HepG2 (cell line): ENCODE results near the gene HMCN2. TPM values are rescaled to one million over a fixed set of nuclear protein-coding genes. Genes with fewer than 3 reads are reported as not detected.
A peak's percentile ranks its signal among the peaks of the same experiment; 100 is the strongest.

Source experiments
- ATAC-seq: fragments of 200-7000 bp; cut with Tn5 transposase; 3 replicates; pipeline ENCODE4 v1.9.1; 2020; ENCODE audit warnings: mild to moderate bottlenecking, moderate library complexity
- BruUV-seq: library from RNA; stranded (reverse); fragments of 400-500 nt; replicated peaks from 2 replicates; lab custom pipeline; 2021; lab: Mats Ljungman, UMichigan
- CTCF ChIA-PET: fragments of 300-600 bp; formaldehyde crosslinking; extraction: SDS; loops from one replicate; lab custom pipeline; 2021; ENCODE audit warnings: low total read pairs, inconsistent platforms, low intra/inter-chr PET ratio; lab: Yijun Ruan, JAX
- POLR2A ChIA-PET: fragments of 350-600 bp; sonication (Branson Sonifier 250); formaldehyde crosslinking; loops from one replicate; lab custom pipeline; 2020; ENCODE audit warnings: antibody characterized with exemption, inconsistent platforms; lab: Yijun Ruan, JAX
- DNase-seq: peaks from one replicate; pipeline ENCODE4 v3.0.0-alpha.2; 2015; ENCODE audit warnings: low spot score
- FAIRE-seq: peaks from 3 replicates; lab custom pipeline; 2011; peaks lifted over from hg19 to GRCh38; lab: Jason Lieb, UNC
- H2AFZ ChIP-seq: one replicate; pipeline ENCODE4 v1.6.1; 2011; ENCODE audit warnings: low read length, inconsistent platforms
- H3K27ac ChIP-seq: fragments of 300-600 bp; 3 replicates; pipeline ENCODE4 v1.8.0; 2011; ENCODE audit warnings: mixed run types, mild to moderate bottlenecking, mixed read lengths, low read length, inconsistent platforms; ENCODE audit not compliant: insufficient read depth; ENCODE audit errors: extremely low read length
- H3K27me3 ChIP-seq, 2 experiments: fragments of 200-600 bp in 1 of 2; 2 replicates in 1 of 2; 3 replicates in 1 of 2; pipeline versions ENCODE4 v1.6.0 to v1.8.0; 2011; ENCODE audit warnings: low read length in 2 of 2, mild to moderate bottlenecking in 2 of 2, moderate library complexity in 2 of 2, inconsistent platforms in 1 of 2; ENCODE audit not compliant: insufficient read depth in 2 of 2, control insufficient read depth in 1 of 2
- H3K36me3 ChIP-seq, 2 experiments: fragments of 200-600 bp in 1 of 2; replicated peaks in 1 of 2; 2 replicates in 1 of 2; 3 replicates in 1 of 2; pipeline versions ENCODE4 v1.5.1 to v1.8.0; 2011; ENCODE audit warnings: low read length in 2 of 2, inconsistent platforms in 1 of 2; ENCODE audit not compliant: insufficient read depth in 2 of 2, control insufficient read depth in 1 of 2
- H3K4me1 ChIP-seq: 2 replicates; pipeline ENCODE4 v1.5.1; 2012; ENCODE audit warnings: low read length, inconsistent platforms; ENCODE audit not compliant: insufficient read depth
- H3K4me2 ChIP-seq: 2 replicates; pipeline ENCODE4 v1.6.0; 2011; ENCODE audit warnings: low read depth, low read length, inconsistent platforms
- H3K4me3 ChIP-seq, 3 experiments: fragments of 200-600 bp in 1 of 3; sonication (generic), shearing (Covaris generic) in 1 of 3; replicated peaks in 1 of 3; 2 replicates each; pipeline ENCODE4 v1.5.1; 2011 to 2016; ENCODE audit warnings: low read length in 3 of 3, inconsistent platforms in 2 of 3, low read depth in 2 of 3, mild to moderate bottlenecking in 2 of 3, control low read depth in 1 of 3, mixed read lengths in 1 of 3; ENCODE audit not compliant: insufficient read depth in 1 of 3
- H3K79me2 ChIP-seq: one replicate; pipeline ENCODE4 v1.6.1; 2011; ENCODE audit warnings: low read length, inconsistent platforms; ENCODE audit not compliant: insufficient read depth
- H3K9ac ChIP-seq: 2 replicates; pipeline ENCODE4 v1.6.0; 2011; ENCODE audit warnings: mild to moderate bottlenecking, low read depth, low read length, inconsistent platforms; ENCODE audit not compliant: insufficient read depth
- H3K9me3 ChIP-seq: 2 replicates; pipeline ENCODE4 v1.5.1; 2012; ENCODE audit warnings: mild to moderate bottlenecking, low read length
- H4K20me1 ChIP-seq: 2 replicates; pipeline ENCODE4 v1.6.0; 2011; ENCODE audit warnings: inconsistent platforms, mild to moderate bottlenecking, low read length, moderate library complexity; ENCODE audit not compliant: insufficient read depth
- KLF15 ChIP-seq: sonication (generic); formaldehyde crosslinking; IDR thresholded peaks from 2 replicates; pipeline ENCODE4 v1.8.1; 2023; ENCODE audit warnings: borderline replicate concordance, mild to moderate bottlenecking, inconsistent platforms, missing genetic modification reagents, mixed read lengths
- NBN ChIP-seq: fragments of 450-650 bp; conservative IDR thresholded peaks from 2 replicates; pipeline ENCODE4 v1.6.1; 2017
- NR3C1 ChIP-seq: sonication (generic); formaldehyde crosslinking; IDR thresholded peaks from 2 replicates; pipeline ENCODE4 v1.4.0; 2020; ENCODE audit warnings: missing genetic modification reagents
- PCBP1 ChIP-seq: fragments of 200-400 bp; formaldehyde crosslinking; IDR thresholded peaks from 2 replicates; pipeline ENCODE4 v1.6.1; 2017; ENCODE audit warnings: mild to moderate bottlenecking, low read depth, low read length, borderline replicate concordance
- RAD21 ChIP-seq: fragments of 450-650 bp; formaldehyde crosslinking; IDR thresholded peaks from 2 replicates; pipeline ENCODE4 v1.5.0; 2020; ENCODE audit warnings: mild to moderate bottlenecking
- STAG1 ChIP-seq: sonication (generic); formaldehyde crosslinking; IDR thresholded peaks from 2 replicates; pipeline ENCODE4 v1.4.0; 2020; ENCODE audit warnings: missing genetic modification reagents
- ZBTB7B ChIP-seq: sonication (generic); formaldehyde crosslinking; IDR thresholded peaks from 2 replicates; pipeline ENCODE4 v1.4.0; 2020; ENCODE audit warnings: missing genetic modification reagents
- ZC3H13 ChIP-seq: sonication (generic); formaldehyde crosslinking; IDR thresholded peaks from 2 replicates; pipeline ENCODE4 v1.8.1; 2023; ENCODE audit warnings: mild to moderate bottlenecking, missing genetic modification reagents, moderate library complexity
- ZNF121 ChIP-seq: sonication (generic); formaldehyde crosslinking; IDR thresholded peaks from 2 replicates; pipeline ENCODE4 v1.5.0; 2020; ENCODE audit warnings: mild to moderate bottlenecking, missing genetic modification reagents
- ZNF263 ChIP-seq: sonication (generic); formaldehyde crosslinking; IDR thresholded peaks from 2 replicates; pipeline ENCODE4 v1.4.0; 2020; ENCODE audit warnings: missing genetic modification reagents
- ZNF335 ChIP-seq: sonication (generic); formaldehyde crosslinking; IDR thresholded peaks from 2 replicates; pipeline ENCODE4 v1.4.0; 2020; ENCODE audit warnings: missing genetic modification reagents
- WGBS: methylation state at CpG from one replicate; pipeline ENCODE4 v1.1.6; 2017; ENCODE audit warnings: low lambda C conversion rate; 5-methylcytosine and 5-hydroxymethylcytosine counted together
- in situ Hi-C: cut with HindIII; loops from 2 replicates; pipeline ENCODE4 v1.10.0; 2017; ENCODE audit warnings: low pct_unique_long_range_greater_than_20kb; ENCODE audit not compliant: extremely low pct_ligation_motif_present
- intact Hi-C: fragments of 100-400 bp; cut with micrococcal nuclease; formaldehyde crosslinking; loops from one replicate; pipeline ENCODE4 v1.10.0; 2022; ENCODE audit not compliant: unreplicated experiment
- polyA plus RNA-seq, 8 experiments: library from polyadenylated mRNA; depleted of rRNA in 3 of 8; stranded (reverse) in 7 of 8; unstranded in 1 of 8; fragments of >200 nt; fragmentation: Illumina TruSeq in 4 of 8; extraction: Trizol in 4 of 8; gene quantifications; 2 replicates each; pipeline versions ENCODE4 v1.2.1 to v1.2.3, GENCODE V29; 2011 to 2016; ENCODE audit warnings: low read depth in 4 of 8, missing spikeins in 1 of 8, mixed read lengths in 1 of 8; ENCODE audit not compliant: insufficient read depth in 1 of 8
- total RNA-seq, 5 experiments: library from RNA; depleted of rRNA; stranded (reverse); fragments of >200 nt; fragmentation: Illumina TruSeq; extraction: Trizol; gene quantifications; 2 replicates each; pipeline ENCODE4 v1.2.3, GENCODE V29; 2016; ENCODE audit warnings: low read depth in 1 of 5
- TF ChIP-seq, protein P1 (sequence below), 2 experiments: IDR thresholded peaks; 2 replicates each; pipeline ENCODE4 v1.6.1; 2011 to 2012; ENCODE audit warnings: low read length in 2 of 2, borderline replicate concordance in 1 of 2, low read depth in 1 of 2, mild to moderate bottlenecking in 1 of 2, moderate library complexity in 1 of 2

The HMCN2 gene
- total and polyA plus RNA-seq, 2 of the 13 experiments (the other 11 are each of a cell fraction or from before 2014, with no cell fraction given): 0.09 TPM; not detected in 1

DNA sequence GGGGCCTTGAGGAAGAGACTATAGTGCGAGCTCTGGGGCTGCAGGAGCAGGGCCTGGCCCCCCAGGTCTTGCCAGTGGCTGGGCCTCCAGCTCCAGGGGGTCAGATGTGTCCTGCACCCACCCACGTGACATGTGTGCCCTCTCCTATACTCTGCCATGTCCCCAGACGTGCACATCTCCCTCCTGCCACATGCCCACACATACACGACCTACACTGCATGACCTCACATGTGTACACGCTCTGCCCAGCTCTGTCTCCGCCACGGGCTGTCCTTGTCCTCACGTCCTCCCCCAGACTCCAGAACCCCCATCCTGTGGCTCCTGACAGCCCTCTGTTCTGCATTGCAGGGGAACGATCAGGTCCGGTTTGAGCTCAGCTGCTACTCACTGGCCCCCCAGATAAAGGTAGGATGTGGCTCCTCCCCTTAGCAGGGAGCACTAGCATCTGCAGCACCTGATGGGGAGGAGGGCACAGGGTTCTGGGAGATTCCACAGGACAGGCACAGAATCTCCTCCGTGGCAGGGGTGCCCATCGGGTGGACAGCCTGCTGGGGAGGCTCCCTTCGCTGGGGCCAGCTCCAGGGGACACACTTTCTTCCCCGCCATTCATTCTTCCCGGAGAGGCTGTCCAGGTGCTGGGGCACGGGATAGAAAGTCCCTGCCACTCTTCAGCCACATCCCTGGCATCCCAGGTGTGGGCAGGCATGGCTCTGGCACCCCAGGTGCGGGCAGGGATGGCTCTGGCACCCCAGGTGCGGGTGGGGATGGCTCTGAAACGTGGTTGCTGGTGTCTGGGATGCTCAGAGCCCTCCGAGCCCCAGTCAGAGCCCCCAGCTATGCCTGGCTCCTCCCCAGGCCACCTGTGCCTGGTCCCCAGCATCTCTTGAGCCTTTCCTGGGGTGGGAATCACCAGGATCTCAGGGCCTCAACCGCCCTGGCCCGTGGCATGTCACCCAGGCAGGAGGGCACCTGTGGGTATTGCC is 198.5 kb downstream of the HMCN2 start:
- no peak for TF ChIP-seq ZBTB7B (CRISPR knock-in tag)
- no peak for TF ChIP-seq NR3C1 (CRISPR knock-in tag)
- TF ChIP-seq ZNF263 (CRISPR knock-in tag): peak; percentile 64; the same call in 1 of the 2 replicates
- no peak for TF ChIP-seq PCBP1
- FAIRE-seq: no peak
- Histone ChIP-seq H3K36me3 (no peaks in the 10 kb centered on the region; a peak in 1 of 5 replicates), H3K9ac (no peak overlapping the region), H2AFZ (no peak overlapping the region), H4K20me1 (no peaks in the 10 kb centered on the region), H3K4me2 (no peak overlapping the region), H3K79me2 (no peaks in the 10 kb centered on the region), H3K27ac (no peak overlapping the region), H3K4me1 (peaks cover 5% of the 10 kb centered on the region), H3K9me3 (no peaks in the 10 kb centered on the region), H3K27me3 (no peaks in the 10 kb centered on the region), H3K4me3 (no peak overlapping the region)
- intact Hi-C loops: no loop called here
- 84% methylated on average over 19 of the region's 22 CpGs for WGBS
- BruUV-seq: no TSS peak
- ChIA-PET POLR2A (no interaction called here), CTCF (no interaction called here)
- DNase-seq: no peak
- in situ Hi-C loops: no loop called here
- no peak for ATAC-seq

DNA sequence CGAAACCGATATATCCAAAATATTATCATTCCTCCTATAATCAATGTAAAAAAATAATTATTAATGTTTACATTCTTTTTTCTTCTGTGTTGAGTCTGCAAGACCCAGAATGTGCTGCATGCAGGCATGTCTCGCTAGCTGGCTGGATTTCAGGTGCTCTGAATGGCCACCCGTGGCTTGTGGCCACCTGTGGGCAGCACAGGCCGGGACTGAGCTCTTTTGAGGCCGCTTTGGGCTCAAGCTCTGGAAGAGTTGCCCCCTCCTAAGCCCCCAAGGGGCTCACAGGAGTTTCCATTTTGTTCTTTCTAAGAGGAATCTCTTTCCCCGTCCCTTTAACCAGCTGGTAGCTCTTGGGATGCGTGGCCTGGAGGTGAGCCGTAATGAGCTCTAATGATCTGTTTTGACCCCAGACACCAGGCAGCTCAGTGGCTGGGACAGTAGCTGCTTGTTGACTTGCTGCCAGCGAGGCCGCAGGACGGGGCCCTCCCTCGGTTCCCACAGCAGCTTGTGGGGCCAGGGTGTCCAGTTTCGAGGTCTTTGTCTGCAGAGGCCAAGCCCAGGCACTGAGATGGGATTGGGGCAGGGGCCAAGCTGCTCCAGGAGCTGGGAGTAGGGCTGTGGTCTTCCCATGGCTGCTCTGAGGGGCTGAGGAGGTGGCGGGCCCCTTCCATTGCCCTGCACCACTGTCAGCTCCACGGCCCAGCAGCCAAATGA is 200.0 kb downstream of the HMCN2 start:
- POLR2A ChIA-PET: no interaction called here
- ATAC-seq: no peak
- in situ Hi-C loops: no loop called here
- TF ChIP-seq ZC3H13: no peak
- TF ChIP-seq NBN: no peak
- TF ChIP-seq KLF15 (CRISPR knock-in tag): no peak
- TF ChIP-seq, protein P1, sequence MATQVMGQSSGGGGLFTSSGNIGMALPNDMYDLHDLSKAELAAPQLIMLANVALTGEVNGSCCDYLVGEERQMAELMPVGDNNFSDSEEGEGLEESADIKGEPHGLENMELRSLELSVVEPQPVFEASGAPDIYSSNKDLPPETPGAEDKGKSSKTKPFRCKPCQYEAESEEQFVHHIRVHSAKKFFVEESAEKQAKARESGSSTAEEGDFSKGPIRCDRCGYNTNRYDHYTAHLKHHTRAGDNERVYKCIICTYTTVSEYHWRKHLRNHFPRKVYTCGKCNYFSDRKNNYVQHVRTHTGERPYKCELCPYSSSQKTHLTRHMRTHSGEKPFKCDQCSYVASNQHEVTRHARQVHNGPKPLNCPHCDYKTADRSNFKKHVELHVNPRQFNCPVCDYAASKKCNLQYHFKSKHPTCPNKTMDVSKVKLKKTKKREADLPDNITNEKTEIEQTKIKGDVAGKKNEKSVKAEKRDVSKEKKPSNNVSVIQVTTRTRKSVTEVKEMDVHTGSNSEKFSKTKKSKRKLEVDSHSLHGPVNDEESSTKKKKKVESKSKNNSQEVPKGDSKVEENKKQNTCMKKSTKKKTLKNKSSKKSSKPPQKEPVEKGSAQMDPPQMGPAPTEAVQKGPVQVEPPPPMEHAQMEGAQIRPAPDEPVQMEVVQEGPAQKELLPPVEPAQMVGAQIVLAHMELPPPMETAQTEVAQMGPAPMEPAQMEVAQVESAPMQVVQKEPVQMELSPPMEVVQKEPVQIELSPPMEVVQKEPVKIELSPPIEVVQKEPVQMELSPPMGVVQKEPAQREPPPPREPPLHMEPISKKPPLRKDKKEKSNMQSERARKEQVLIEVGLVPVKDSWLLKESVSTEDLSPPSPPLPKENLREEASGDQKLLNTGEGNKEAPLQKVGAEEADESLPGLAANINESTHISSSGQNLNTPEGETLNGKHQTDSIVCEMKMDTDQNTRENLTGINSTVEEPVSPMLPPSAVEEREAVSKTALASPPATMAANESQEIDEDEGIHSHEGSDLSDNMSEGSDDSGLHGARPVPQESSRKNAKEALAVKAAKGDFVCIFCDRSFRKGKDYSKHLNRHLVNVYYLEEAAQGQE (IDR thresholded peaks at IDR 0.05; ENCODE audit: borderline replicate concordance in 1 of 2, low read depth in 1 of 2, low read length in 2 of 2): no peak
- no peak for TF ChIP-seq ZNF121 (CRISPR knock-in tag)
- no peak for TF ChIP-seq ZNF335 (CRISPR knock-in tag)
- no peak for TF ChIP-seq RAD21 (CRISPR knock-in tag)
- peak; percentile 40 for TF ChIP-seq STAG1 (CRISPR knock-in tag)

More for the DNA sequence above, 200.0 kb downstream of the HMCN2 start:
- H3K9me3 ChIP-seq: no peaks in the 10 kb centered on the region
- intact Hi-C loops: no loop called here
- H3K36me3 ChIP-seq: no peaks in the 10 kb centered on the region; a peak in 1 of 5 replicates
- FAIRE-seq (no peak), DNase-seq (no peak)
- no peaks in the 10 kb centered on the region for H3K4me1 ChIP-seq
- H3K4me2 ChIP-seq: no peak overlapping the region
- H3K79me2 ChIP-seq: no peaks in the 10 kb centered on the region
- H4K20me1 ChIP-seq: no peaks in the 10 kb centered on the region
- no peak overlapping the region for H3K27ac ChIP-seq
- H3K27me3 ChIP-seq: no peaks in the 10 kb centered on the region
- H2AFZ ChIP-seq: no peak overlapping the region
- no TSS peak for BruUV-seq
- H3K9ac ChIP-seq: no peak overlapping the region
- CTCF ChIA-PET: no interaction called here
- WGBS: 92% methylated on average over 7 of the region's 16 CpGs
- no peak overlapping the region for H3K4me3 ChIP-seq
